ENCODE measurements around the gene DLST. TPM values are rescaled to one million over a fixed set of nuclear protein-coding genes. Genes with fewer than 3 reads are reported as not detected.
A peak's percentile ranks its signal among the peaks of the same experiment; 100 is the strongest.

The DLST gene
- total and polyA plus RNA-seq, 8 donors = 25.1 to 125 (median 76.1) TPM

GRCh38 chr14:74841230-74842207 lies 40.2 kb upstream of the DLST start:
- peaks cover 0 to 18% (median 0%) of the 10 kb centered on the region in 4 donors for H3K4me1 ChIP-seq

GRCh38 chr14:74843653-74844052 lies 38.1 kb upstream of the DLST start:
- Histone ChIP-seq H3K27me3 (no peaks in the 10 kb centered on the region), H3K4me3 (no peak overlapping the region), H3K27ac (no peak overlapping the region), H3K9me3 (no peaks in the 10 kb centered on the region), H3K4me1 (peaks cover 0 to 16% (median 2%) of the 10 kb centered on the region in 4 donors), H3K36me3 (peaks cover 0 to 15% (median 12%) of the 10 kb centered on the region in 4 donors)
- intact Hi-C loops (cut with DNase I; ENCODE audit: low total_unique reads) = no loop called here
- no peak for DNase-seq
- TF ChIP-seq POLR2A (IDR thresholded peaks at IDR 0.05) (no peak), CTCF (IDR thresholded peaks at IDR 0.05) (no peak), POLR2AphosphoS5 (IDR thresholded peaks at IDR 0.05) (no peak), EP300 (IDR thresholded peaks at IDR 0.05) (no peak)

More at GRCh38 chr14:74841230-74842207, 40.2 kb upstream of the DLST start:
- H3K4me3 ChIP-seq = no peak overlapping the region
- peak overlapping the region in 1 of 5 donors; percentile 29 for H3K27ac ChIP-seq
- no peaks in the 10 kb centered on the region for H3K27me3 ChIP-seq
- TF ChIP-seq CTCF (IDR thresholded peaks at IDR 0.05) = no peak
- TF ChIP-seq POLR2A (IDR thresholded peaks at IDR 0.05) = no peak
- TF ChIP-seq EP300 (IDR thresholded peaks at IDR 0.05) = no peak
- TF ChIP-seq POLR2AphosphoS5 (IDR thresholded peaks at IDR 0.05) = no peak
- intact Hi-C loops (cut with DNase I; ENCODE audit: low total_unique reads) = no loop called here
- 60 to 78% (median 73%) methylated on average over 4 of the region's 4 CpGs for WGBS, 5 donors
- peaks cover 0 to 19% (median 14%) of the 10 kb centered on the region in 4 donors for H3K36me3 ChIP-seq
- DNase-seq = no peak
- H3K9me3 ChIP-seq = no peaks in the 10 kb centered on the region

- no peaks in the 10 kb centered on the region for H3K9me3 ChIP-seq
- H3K4me3 ChIP-seq = no peak overlapping the region
- H3K27ac ChIP-seq = no peak overlapping the region
- peaks cover 0 to 2% (median under 1%) of the 10 kb centered on the region in 4 donors for H3K36me3 ChIP-seq
- no peak for DNase-seq
- H3K27me3 ChIP-seq = no peaks in the 10 kb centered on the region
- 18 to 38% (median 27%) methylated on average over 3 of the region's 3 CpGs for WGBS, 5 donors
- H3K4me1 ChIP-seq = peaks cover 0 to 14% (median 2%) of the 10 kb centered on the region in 4 donors
- no peak for TF ChIP-seq POLR2AphosphoS5 (IDR thresholded peaks at IDR 0.05)
- intact Hi-C loops (cut with DNase I; ENCODE audit: low total_unique reads) = no loop called here
These were observed 35.5 kb upstream of the DLST start for GRCh38 chr14:74846168-74846567.

- 93 to 98% (median 94%) methylated on average over 1 of the region's 1 CpG for WGBS, 5 donors
- no peak overlapping the region for H3K27ac ChIP-seq
- H3K4me3 ChIP-seq = no peak overlapping the region
- TF ChIP-seq POLR2AphosphoS5 (IDR thresholded peaks at IDR 0.05) (no peak), POLR2A (IDR thresholded peaks at IDR 0.05) (no peak), EP300 (IDR thresholded peaks at IDR 0.05) (no peak), CTCF (IDR thresholded peaks at IDR 0.05) (no peak)
- DNase-seq = no peak
- H3K27me3 ChIP-seq = no peaks in the 10 kb centered on the region
- peaks cover 0 to 8% (median 2%) of the 10 kb centered on the region in 4 donors for H3K4me1 ChIP-seq
- intact Hi-C loops (cut with DNase I; ENCODE audit: low total_unique reads) = no loop called here
- no peaks in the 10 kb centered on the region for H3K9me3 ChIP-seq
- H3K36me3 ChIP-seq = no peaks in the 10 kb centered on the region
These were observed 34.6 kb upstream of the DLST start for GRCh38 chr14:74846968-74847665.

Measured in stomach (tissue), 9 donors.